IPS DF 6.9 (cell line): ENCODE data around the gene RNF112.
"Not testable (repeated sequence)": the region's sequence is repeated elsewhere in the genome, so short reads cannot be mapped to it uniquely, and the experiment has no call there.

ENCODE experiments used
- DNase-seq: peaks from one replicate; pipeline ENCODE4 v3.0.0-alpha.2; 2013; ENCODE audit warnings: low read depth, low spot score
- H3K27ac ChIP-seq: one replicate; pipeline ENCODE4 v1.5.1; 2013; ENCODE audit warnings: low read length, control low read depth
- H3K27me3 ChIP-seq: 2 replicates; pipeline ENCODE4 v1.6.1; 2013; ENCODE audit warnings: mild to moderate bottlenecking, low read length; ENCODE audit not compliant: control insufficient read depth, insufficient read depth
- H3K36me3 ChIP-seq: 2 replicates; pipeline ENCODE4 v1.6.1; 2013; ENCODE audit warnings: low read length; ENCODE audit not compliant: control insufficient read depth, insufficient read depth
- H3K4me1 ChIP-seq: 2 replicates; pipeline ENCODE4 v1.6.1; 2013; ENCODE audit warnings: low read length; ENCODE audit not compliant: control insufficient read depth, insufficient read depth
- H3K4me3 ChIP-seq: 2 replicates; pipeline ENCODE4 v1.5.1; 2013; ENCODE audit warnings: mild to moderate bottlenecking, low read length
- H3K9me3 ChIP-seq: 2 replicates; pipeline ENCODE4 v1.6.1; 2013; ENCODE audit warnings: low read length, inconsistent platforms; ENCODE audit not compliant: control insufficient read depth, insufficient read depth
- WGBS: extraction: QIAGEN DNeasy Blood & Tissue Kit; methylation state at CpG from one replicate; pipeline ENCODE4 v1.1.7; 2013; ENCODE audit warnings: mixed read lengths, missing lambda C conversion rate; ENCODE audit not compliant: insufficient read length, insufficient coverage; 5-methylcytosine and 5-hydroxymethylcytosine counted together

Gene RNF112

DNA sequence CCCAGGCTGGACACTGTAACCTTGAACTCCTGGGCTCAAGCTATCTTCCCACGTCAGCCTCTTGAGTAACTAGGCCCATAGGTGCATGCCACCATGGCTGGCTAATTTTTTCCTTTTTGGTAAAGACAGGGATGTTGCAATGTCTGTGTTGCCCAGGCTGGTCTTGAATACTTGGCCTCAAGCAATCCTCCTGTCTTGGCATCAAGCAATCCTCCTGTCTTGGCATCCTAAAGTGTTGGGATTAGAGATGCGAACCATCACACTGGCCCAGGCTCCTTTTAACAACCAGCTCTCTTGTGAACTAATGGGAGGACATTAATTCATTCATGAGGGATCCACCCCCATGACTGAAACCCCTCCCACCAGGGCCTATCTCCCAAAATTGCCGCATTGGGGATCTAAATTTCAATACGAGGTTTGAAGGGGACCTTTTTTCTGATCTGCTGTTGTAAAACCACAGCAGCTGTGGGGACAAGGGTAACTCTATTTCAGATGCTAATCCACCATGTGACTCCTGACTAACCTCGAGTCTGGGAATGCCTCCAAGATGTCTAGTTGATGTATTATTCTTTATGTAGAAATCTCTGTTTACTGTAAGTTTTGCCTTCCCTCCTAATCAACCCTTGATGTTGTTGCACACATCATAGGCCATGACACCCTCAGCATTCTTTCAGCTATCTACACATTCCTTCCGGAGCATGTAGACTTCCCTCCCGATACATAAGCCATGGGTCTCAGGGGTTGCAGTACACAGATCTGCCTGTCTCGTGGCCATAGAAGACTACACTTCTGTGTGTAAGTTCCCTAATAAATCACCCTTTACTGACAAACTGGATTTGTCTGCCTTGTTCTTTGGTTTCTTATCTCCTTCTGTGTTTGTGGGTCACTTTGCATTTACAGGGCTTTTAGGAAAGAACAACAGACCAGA, 37.6 kb downstream of the RNF112 start:
- no peak for DNase-seq
- Histone ChIP-seq H3K4me3 (no peak overlapping the region), H3K36me3 (no peaks in the 10 kb centered on the region), H3K27me3 (no peaks in the 10 kb centered on the region), H3K4me1 (no peaks in the 10 kb centered on the region), H3K9me3 (no peaks in the 10 kb centered on the region), H3K27ac (no peak overlapping the region)
- no CpG with 5 or more reads among the region's 8 CpGs for WGBS

DNA sequence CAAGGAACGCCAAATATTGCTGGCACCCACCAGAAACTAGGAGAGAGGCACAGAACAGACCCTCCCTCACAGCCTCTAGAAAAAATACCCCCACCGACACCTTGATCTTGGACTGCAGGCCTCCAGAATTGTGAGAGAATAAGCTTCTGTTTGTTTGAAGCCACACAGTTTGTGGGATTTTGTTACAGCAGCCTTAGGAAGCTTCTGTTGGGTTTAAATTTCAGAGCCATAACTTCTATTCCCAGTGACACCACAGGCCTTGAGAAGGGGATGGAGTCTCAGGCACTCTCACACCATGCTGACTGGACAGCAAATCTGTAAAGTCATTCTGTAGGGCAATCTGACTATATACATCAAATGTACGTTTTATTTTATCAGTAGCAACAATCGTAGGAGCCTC, 38.6 kb downstream of the RNF112 start:
- WGBS = no CpG with 5 or more reads among the region's 4 CpGs
- Histone ChIP-seq H3K27me3 (no peaks in the 10 kb centered on the region), H3K4me3 (no peak overlapping the region), H3K4me1 (no peaks in the 10 kb centered on the region), H3K27ac (no peak overlapping the region), H3K36me3 (no peaks in the 10 kb centered on the region), H3K9me3 (no peaks in the 10 kb centered on the region)
- no peak for DNase-seq

DNA sequence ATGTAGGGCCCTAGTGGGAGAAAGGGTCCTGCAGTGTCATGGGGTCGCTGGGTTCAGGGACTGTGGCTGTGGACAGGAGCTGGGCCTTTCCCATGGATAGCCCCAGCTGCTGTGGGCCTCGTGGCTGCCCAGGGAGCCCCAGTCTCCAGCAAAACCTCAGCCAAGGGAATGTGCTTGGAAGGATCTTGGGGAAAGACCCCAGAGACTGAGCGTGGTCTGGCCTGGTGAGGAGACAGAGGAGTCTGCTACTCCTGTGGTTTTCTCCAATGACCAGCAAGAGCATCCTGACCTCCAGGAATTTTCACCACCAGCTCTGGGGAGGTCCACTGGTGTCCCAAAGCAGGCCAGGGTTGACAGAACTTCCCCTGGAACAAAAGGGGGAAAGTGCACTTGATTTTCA, 42.3 kb downstream of the RNF112 start:
- no peaks in the 10 kb centered on the region for H3K27me3 ChIP-seq
- H3K27ac ChIP-seq = no peak overlapping the region
- no peaks in the 10 kb centered on the region for H3K36me3 ChIP-seq
- peaks cover 8% of the 10 kb centered on the region for H3K4me1 ChIP-seq
- no peak for DNase-seq
- H3K4me3 ChIP-seq = no peak overlapping the region
- no peaks in the 10 kb centered on the region for H3K9me3 ChIP-seq
- WGBS = no CpG with 5 or more reads among the region's 3 CpGs

DNA sequence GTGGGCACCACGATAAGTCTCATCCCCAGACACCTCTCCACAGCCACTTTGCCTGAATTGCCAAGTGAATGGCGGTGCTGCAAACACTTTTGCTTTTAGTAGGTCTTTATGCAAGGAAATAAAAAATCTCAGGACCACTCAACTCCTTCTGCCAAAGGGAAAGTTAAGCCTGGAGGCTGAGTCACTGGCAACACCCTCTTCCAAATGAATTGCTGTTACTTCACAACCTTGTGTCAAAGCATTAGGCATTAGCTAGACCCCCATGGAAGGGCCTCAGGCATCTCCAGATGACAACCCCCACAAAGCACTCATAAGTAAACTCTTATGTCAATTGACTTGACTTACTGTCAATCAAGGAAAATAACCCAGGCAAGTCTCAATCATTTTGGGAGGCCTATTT, 43.0 kb downstream of the RNF112 start:
- H3K27me3 ChIP-seq = no peaks in the 10 kb centered on the region
- no peak overlapping the region for H3K27ac ChIP-seq
- H3K4me3 ChIP-seq = no peak overlapping the region
- no peaks in the 10 kb centered on the region for H3K36me3 ChIP-seq
- H3K9me3 ChIP-seq = no peaks in the 10 kb centered on the region
- WGBS = no CpG with 5 or more reads among the region's 2 CpGs
- peaks cover 8% of the 10 kb centered on the region for H3K4me1 ChIP-seq
- no peak for DNase-seq

DNA sequence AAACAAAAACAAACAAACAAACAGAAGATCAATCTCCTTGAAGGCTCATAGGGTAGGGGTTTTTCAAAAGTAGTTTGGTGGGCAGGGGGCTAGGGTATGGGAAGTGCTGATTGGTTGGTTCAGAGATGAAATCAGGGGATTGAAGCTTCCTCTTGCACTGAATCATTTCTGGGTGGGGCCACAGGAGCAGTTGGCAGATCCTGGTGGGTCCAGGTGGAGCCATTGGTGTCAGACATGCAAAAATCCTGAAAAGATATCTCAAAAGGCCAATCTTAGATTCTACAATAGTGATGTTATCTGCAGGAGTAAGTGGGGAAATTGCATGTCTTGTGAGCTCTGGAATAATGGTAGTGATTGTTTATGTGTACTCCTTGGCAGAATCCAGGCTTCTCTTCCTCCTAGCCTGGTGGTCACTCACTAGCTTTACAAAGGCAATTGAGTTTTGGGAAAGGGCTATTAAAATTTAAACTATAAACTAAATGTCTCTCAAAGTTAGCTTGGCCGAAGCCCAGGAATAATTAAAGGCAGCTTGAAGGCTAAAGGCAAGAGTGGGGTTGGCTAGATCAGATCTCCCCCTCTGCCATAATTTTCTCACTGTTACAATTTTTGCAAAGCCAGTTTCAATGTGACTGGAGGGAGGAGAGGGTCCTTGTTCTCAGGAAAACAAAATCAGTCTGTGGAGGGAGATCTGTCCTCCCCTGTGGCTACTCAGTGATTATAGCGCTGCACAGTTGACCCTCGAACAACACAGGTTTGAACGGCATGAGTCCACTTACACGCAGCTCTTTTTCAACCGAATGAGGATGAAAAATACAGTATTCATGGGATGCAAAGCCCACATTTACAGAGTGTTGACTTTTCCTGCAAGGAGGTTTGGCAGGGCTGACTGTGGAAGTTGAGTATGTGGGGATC, 45.2 kb downstream of the RNF112 start:
- Histone ChIP-seq H3K9me3 (no peaks in the 10 kb centered on the region), H3K4me3 (no peak overlapping the region), H3K4me1 (peaks cover 13% of the 10 kb centered on the region), H3K27ac (no peak overlapping the region), H3K36me3 (no peaks in the 10 kb centered on the region), H3K27me3 (no peaks in the 10 kb centered on the region)
- no CpG with 5 or more reads among the region's 6 CpGs for WGBS
- no peak for DNase-seq

DNA sequence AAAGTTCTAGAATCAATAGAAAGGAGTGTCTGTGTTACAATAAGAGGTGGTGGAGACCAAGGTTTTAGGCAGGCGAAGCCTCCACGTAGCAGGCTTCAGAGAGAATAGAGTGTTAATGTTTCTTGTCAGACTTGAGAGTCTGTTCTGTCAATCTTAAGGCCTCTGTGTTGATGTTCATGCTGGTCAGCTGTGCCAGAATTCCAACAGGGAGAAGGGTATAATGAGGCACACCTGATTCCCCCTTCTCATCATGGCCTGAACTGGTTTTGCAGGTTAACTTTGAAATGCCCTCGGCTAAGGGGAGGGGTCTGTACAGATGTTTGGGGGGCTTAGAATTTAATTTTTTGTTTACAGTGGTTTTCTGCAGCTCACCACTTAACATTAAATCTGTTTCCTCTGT, 46.0 kb downstream of the RNF112 start:
- DNase-seq = no peak
- no peaks in the 10 kb centered on the region for H3K9me3 ChIP-seq
- no peaks in the 10 kb centered on the region for H3K36me3 ChIP-seq
- peaks cover 15% of the 10 kb centered on the region for H3K4me1 ChIP-seq
- no peaks in the 10 kb centered on the region for H3K27me3 ChIP-seq
- WGBS = no CpG with 5 or more reads among the region's 3 CpGs
- no peak overlapping the region for H3K4me3 ChIP-seq
- H3K27ac ChIP-seq = no peak overlapping the region

DNA sequence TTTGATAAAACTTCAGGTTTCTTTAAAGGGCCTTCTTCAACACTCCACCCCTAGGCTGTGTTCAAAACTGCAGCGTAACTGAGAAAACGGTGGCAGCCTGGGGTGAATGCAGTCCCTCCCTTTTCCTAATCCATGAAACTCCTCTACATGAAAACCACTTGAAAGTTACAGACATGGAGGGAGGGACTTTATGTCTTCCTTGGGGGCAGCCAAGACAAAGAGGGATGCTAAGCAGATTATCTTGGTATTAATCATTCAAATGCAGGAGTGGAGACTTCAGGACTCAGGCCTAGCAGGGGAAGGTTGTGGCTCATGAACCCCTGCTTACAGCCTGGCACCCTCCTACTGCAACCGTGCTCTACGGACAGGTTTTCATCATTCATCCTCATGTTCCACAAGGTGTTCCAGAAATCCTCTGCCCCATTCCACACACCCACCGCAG, 46.8 kb downstream of the RNF112 start:
- H3K4me3 ChIP-seq = no peak overlapping the region
- peaks cover 15% of the 10 kb centered on the region for H3K4me1 ChIP-seq

DNA sequence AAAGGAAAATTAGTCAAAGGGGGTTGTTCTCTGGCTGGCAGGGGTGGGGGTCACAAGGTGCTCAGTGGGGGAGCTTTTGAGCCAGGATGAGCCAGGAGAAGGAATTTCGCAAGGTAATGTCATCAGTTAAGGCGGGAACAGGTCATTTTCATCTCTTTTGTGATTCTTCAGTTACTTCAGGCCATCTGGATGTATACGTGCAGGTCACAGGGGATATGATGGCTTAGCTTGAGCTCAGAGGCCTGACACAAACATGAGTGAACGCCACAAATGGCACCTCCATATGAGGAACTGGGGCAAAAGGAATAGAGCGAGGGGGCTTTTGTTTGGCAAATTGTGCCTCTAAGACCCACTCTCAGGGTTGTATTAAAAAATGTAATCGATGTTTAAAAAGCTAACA, 47.4 kb downstream of the RNF112 start:
- Histone ChIP-seq H3K27ac (peak overlapping the region; percentile 94), H3K4me1 (peaks cover 15% of the 10 kb centered on the region)
- not testable (repeated sequence) for H3K4me3 ChIP-seq, H3K27me3 ChIP-seq, DNase-seq, H3K36me3 ChIP-seq, H3K9me3 ChIP-seq
- WGBS = no CpG with 5 or more reads among the region's 6 CpGs

More for the DNA sequence above, 46.8 kb downstream of the RNF112 start:
- no peaks in the 10 kb centered on the region for H3K9me3 ChIP-seq
- WGBS = no CpG with 5 or more reads among the region's 5 CpGs
- no peak for DNase-seq
- peak overlapping the region; percentile 94 for H3K27ac ChIP-seq
- H3K27me3 ChIP-seq = no peaks in the 10 kb centered on the region
- no peaks in the 10 kb centered on the region for H3K36me3 ChIP-seq

DNA sequence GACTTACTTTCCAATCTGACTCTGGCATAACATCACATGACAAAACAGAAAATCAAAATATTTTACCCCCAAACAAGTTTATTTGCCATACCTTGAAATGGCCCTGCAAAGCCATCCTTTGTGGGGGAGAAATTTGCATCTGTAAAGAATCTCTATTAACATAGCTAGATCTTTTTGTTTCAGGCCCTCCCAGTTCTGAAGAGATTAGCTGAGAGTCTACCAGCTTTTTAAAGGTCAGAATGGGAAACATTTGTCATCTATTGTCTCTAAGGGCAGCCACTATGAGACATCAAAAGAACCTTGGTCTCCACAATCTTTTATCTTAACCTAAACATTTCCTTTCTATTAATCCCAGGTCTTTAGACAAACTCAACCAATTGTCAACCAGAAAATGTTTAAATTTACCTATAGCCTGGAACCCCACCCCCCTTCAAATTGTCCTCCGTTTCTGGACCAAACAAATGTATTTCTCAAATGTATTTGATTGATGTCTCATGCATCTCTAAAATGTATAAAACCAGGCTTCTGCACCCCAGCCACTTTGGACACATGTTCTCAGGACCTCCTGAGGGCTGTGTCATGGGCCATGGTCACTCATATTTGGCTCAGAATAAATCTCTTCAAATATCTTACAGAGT, 48.1 kb downstream of the RNF112 start:
- not testable (repeated sequence) for H3K27ac ChIP-seq, DNase-seq, H3K36me3 ChIP-seq, H3K9me3 ChIP-seq, H3K27me3 ChIP-seq, H3K4me3 ChIP-seq
- no CpG with 5 or more reads among the region's 1 CpG for WGBS
- H3K4me1 ChIP-seq = peaks cover 15% of the 10 kb centered on the region

DNA sequence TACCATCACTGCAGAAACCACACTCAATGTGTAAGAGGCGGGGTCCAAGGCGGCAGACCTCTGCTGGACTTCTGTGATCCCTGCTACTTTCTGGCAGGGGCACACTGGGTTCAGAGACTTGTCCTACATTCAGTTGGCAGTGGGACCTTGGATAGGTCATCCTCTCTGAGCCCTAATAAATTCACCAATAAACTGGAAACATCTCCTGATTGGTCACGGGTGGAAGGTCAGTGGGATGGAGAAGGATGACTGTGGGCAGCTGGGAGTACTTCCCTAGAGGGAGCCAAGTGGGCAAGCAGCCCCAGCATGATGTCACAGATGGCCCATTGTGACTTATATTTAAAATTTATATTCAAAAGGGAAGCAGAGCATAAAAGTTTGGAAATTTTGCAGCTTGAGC, 49.7 kb downstream of the RNF112 start:
- no peak for DNase-seq
- peaks cover 17% of the 10 kb centered on the region for H3K4me1 ChIP-seq
- H3K27me3 ChIP-seq = no peaks in the 10 kb centered on the region
- no peaks in the 10 kb centered on the region for H3K9me3 ChIP-seq
- H3K4me3 ChIP-seq = no peak overlapping the region
- H3K36me3 ChIP-seq = no peaks in the 10 kb centered on the region
- H3K27ac ChIP-seq = no peak overlapping the region
- WGBS = no CpG with 5 or more reads among the region's 3 CpGs
